Cardiac fibroblast (primary cell): ENCODE data around the gene PARVB.

ENCODE experiments used
- DNase-seq, 2 donors: peaks; one replicate each; pipeline versions ENCODE4 v3.0.0 to v3.0.0-alpha.2; 2010; ENCODE audit warnings: low read depth in 2 of 2
- H3K4me3 ChIP-seq, 2 donors: replicated peaks in 1 of 2; 1 replicate in 1 of 2; 2 replicates in 1 of 2; pipeline ENCODE4 v1.5.1; 2011; ENCODE audit warnings: low read depth in 2 of 2, low read length in 2 of 2, mild to moderate bottlenecking in 2 of 2, moderate library complexity in 1 of 2
- TF ChIP-seq, protein P1 (sequence below): IDR thresholded peaks from one replicate; pipeline ENCODE4 v1.5.1; 2011; ENCODE audit warnings: low read depth, mild to moderate bottlenecking, low read length, inconsistent platforms

Gene PARVB

DNA sequence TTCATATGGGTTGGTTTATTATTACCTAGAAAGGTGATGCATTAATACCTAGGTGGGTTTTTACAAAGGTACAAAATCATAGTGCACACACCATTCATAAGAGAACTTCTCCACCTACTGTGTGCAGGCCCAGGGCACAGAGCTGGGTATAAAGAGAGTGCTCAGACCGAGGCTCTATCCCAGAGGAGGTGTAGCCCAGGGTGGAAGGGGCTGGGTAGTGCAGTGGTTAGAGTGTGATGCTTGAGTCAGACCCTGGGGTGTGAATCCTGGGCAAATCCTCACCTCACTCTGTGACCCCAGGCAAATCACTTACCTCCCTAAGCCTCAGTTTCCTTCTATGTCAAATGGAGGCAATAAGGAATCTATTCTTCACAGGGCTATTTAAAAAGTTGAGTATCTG is 188.8 kb downstream of the PARVB start:
- no peak overlapping the region for H3K4me3 ChIP-seq
- TF ChIP-seq, protein P1, sequence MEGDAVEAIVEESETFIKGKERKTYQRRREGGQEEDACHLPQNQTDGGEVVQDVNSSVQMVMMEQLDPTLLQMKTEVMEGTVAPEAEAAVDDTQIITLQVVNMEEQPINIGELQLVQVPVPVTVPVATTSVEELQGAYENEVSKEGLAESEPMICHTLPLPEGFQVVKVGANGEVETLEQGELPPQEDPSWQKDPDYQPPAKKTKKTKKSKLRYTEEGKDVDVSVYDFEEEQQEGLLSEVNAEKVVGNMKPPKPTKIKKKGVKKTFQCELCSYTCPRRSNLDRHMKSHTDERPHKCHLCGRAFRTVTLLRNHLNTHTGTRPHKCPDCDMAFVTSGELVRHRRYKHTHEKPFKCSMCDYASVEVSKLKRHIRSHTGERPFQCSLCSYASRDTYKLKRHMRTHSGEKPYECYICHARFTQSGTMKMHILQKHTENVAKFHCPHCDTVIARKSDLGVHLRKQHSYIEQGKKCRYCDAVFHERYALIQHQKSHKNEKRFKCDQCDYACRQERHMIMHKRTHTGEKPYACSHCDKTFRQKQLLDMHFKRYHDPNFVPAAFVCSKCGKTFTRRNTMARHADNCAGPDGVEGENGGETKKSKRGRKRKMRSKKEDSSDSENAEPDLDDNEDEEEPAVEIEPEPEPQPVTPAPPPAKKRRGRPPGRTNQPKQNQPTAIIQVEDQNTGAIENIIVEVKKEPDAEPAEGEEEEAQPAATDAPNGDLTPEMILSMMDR, result no peak
- DNase-seq, result no peak

DNA sequence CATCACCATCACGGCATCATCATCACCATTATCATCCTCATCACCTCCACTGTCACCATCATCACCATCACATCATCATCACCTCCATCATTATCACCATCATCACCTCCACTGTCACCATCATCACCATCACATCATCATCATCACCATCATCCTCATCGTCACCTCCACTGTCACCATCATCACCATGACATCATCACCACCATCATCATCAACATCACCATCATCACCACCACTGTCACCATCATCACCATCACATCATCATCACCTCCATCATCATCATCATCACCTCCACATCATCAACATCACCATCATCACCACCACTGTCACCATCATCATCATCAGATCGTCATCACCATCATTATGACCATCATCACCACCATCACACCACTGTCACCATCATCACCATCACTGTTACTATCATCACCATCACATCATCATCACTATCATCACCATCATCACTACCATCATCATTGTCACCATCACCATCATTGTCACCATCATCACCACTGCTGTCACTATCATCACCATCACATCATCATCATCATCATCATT is 189.5 kb downstream of the PARVB start:
- DNase-seq, result no peak
- TF ChIP-seq, protein P1, result no peak
- H3K4me3 ChIP-seq, result no peak overlapping the region

DNA sequence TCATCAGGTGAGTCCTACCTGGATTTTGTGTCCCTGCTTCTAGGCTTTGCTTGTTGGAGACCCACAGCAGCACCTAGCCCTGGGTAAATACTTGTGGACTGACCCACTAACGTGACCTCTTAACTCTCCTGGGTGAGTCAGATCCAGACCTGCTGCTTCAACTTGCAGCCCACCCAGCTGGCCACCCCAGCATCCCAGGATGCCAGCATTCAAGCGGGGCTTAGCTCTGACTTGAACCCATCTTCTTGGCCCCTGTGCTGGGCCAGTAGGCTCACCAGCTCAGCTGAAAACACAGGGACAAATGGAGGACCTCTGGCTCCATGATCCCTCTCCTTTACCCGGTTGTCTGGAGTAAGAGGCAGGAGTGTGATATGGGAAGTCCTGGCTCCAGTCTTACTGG is 190.1 kb downstream of the PARVB start:
- H3K4me3 ChIP-seq, result no peak overlapping the region
- TF ChIP-seq, protein P1, result no peak
- no peak for DNase-seq

DNA sequence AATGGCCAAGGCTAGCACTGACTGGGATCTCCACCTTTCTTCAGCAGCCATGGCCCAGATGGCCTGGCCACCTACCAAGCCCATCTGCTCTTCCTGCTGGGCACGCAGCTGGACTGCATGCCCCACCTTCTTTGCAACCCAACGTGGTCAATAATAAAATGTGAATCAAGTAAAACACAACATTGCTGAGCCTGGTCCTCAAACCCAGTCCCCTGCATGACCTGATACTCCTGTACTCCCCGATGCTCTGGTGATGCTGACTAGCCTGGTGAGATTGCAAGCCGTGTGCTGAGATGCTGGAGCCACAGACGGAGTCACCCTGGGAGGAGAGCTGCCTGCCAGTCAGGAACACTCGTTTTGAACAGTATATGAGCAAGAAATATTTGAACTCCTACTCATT is 190.7 kb downstream of the PARVB start:
- DNase-seq, result no peak
- TF ChIP-seq, protein P1, result no peak
- no peak overlapping the region for H3K4me3 ChIP-seq

DNA sequence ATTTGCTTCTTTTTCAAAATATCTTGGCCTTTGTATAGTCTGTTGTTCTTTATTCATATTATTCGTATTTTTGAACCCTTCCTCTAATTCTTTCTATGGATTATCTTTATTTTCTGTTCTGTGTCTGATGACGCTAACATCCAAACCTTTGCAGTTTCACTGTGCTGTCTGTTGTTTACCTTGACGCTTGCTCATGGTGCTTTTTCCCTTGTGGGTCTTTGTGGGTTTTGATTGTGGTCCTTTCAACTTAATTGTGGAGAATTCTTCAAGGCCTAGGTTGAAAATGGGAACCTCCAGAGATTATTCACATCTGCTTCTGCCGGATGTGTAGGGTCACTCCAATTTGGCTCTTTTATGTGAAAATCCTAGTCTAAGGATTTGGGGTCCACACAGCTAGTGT is 191.2 kb downstream of the PARVB start:
- TF ChIP-seq, protein P1, result no peak
- H3K4me3 ChIP-seq, result no peak overlapping the region
- no peak for DNase-seq

DNA sequence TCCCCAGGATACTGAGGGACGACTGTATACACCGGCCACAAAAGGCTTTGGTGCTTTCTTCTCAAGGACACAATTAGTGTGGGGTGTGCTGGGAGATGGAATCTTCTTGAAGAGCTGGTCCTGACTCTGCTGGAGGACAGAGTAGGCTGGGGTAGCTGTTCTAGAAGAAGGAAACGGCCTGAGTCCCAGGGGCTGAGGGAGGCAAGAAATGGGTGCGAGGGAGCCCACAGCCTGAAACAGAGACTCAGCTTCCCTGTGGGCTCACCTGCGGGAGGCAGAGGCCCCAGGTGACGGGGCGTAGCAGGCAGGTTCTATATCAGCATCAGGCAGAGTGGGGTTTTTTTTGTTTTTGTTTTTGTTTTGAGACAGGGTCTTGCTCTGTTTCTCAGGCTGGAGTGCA is 193.2 kb downstream of the PARVB start:
- DNase-seq, result no peak
- H3K4me3 ChIP-seq, result no peak overlapping the region
- TF ChIP-seq, protein P1, result no peak

DNA sequence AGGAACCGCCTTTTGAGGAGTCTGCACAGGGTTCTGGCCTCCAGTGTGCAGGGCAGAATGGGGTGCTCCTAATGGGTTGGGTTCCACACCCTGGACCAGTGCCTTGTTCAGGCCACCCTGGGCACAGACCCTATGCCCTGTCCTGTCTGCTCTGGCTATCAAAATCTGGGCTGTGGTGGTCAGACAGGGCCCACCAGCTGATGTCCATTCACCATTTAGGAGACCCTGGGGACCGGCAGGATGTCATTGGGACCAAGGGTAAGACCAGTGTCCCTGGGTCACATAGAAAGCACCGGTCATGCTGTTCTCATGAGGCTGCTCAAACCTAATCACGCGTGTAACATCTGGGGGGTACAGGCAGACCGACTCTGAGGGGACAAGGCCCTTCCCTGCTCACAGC is 194.0 kb downstream of the PARVB start:
- TF ChIP-seq, protein P1, result no peak
- no peak overlapping the region for H3K4me3 ChIP-seq
- DNase-seq, result no peak
